OCI-LY3 (cell line): ENCODE measurements around the gene SPRR3.

ENCODE experiments used
- H2AFZ ChIP-seq: fragments of 200-600, 300-600 bp; shearing (Covaris generic); 2 replicates; pipeline ENCODE4 v1.6.0; 2014; ENCODE audit warnings: antibody characterized with exemption, low read depth, low read length
- H3K27ac ChIP-seq: fragments of 200-600, 300-600 bp; sonication (generic); 2 replicates; pipeline ENCODE4 v1.5.1; 2014; ENCODE audit warnings: mild to moderate bottlenecking, low read length, moderate library complexity, mixed read lengths
- H3K27me3 ChIP-seq: fragments of 200-600, 300-600 bp; sonication (generic); 2 replicates; pipeline ENCODE4 v1.6.1; 2014; ENCODE audit warnings: low read depth, low read length, mixed read lengths
- H3K36me3 ChIP-seq: fragments of 200-600, 300-600 bp; sonication (generic); replicated peaks from 2 replicates; pipeline ENCODE3; 2014; ENCODE audit warnings: low read depth, low read length, mixed read lengths
- H3K4me1 ChIP-seq: fragments of 300-600, 200-600 bp; sonication (generic); 2 replicates; pipeline ENCODE4 v1.6.1; 2014; ENCODE audit warnings: low read length, mixed read lengths
- H3K4me2 ChIP-seq: fragments of 200-600, 300-600 bp; sonication (generic); 2 replicates; pipeline ENCODE4 v1.6.1; 2014; ENCODE audit warnings: low read length, mixed read lengths
- H3K4me3 ChIP-seq: fragments of 300-600, 200-600 bp; sonication (generic); 2 replicates; pipeline ENCODE4 v1.5.1; 2014; ENCODE audit warnings: antibody characterized with exemption, mild to moderate bottlenecking, low read length, moderate library complexity
- H3K79me2 ChIP-seq: fragments of 300-600, 200-600 bp; shearing (Covaris generic); 2 replicates; pipeline ENCODE4 v1.6.1; 2014; ENCODE audit warnings: mild to moderate bottlenecking, low read length, mixed read lengths
- H3K9ac ChIP-seq: fragments of 300-600, 200-600 bp; shearing (Covaris generic); 2 replicates; pipeline ENCODE4 v1.6.0; 2014; ENCODE audit warnings: mild to moderate bottlenecking, low read length, moderate library complexity
- H3K9me3 ChIP-seq: fragments of 200-600, 300-600 bp; shearing (Covaris generic); 2 replicates; pipeline ENCODE4 v1.6.1; 2014; ENCODE audit warnings: low read length, mixed read lengths; ENCODE audit not compliant: insufficient read depth
- H4K20me1 ChIP-seq: fragments of 200-600, 300-600 bp; sonication (generic); 2 replicates; pipeline ENCODE4 v1.6.1; 2016; ENCODE audit warnings: low read length, mixed read lengths; ENCODE audit not compliant: insufficient read depth
- CTCF ChIP-seq: fragments of 200-600, 300-600 bp; sonication (generic); IDR thresholded peaks from 2 replicates; pipeline ENCODE4 v1.5.1; 2014; ENCODE audit warnings: antibody characterized with exemption, low read length, low read depth
- EZH2phosphoT487 ChIP-seq: fragments of 200-600 bp; shearing (Covaris generic); IDR thresholded peaks from 2 replicates; pipeline ENCODE4 v1.6.1; 2018; ENCODE audit warnings: antibody characterized with exemption, mixed run types, low read depth

Gene SPRR3, protein sequence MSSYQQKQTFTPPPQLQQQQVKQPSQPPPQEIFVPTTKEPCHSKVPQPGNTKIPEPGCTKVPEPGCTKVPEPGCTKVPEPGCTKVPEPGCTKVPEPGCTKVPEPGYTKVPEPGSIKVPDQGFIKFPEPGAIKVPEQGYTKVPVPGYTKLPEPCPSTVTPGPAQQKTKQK

GRCh38 chr1:153001382-153001781 is at the start of gene SPRR3:
Gene SPRR3, plus strand, starts transcription at chr1:153001749. Its CDS starts 1,272 bp downstream, at chr1:153003021.
- Histone ChIP-seq H3K4me1 (no peaks in the 10 kb centered on the region), H3K79me2 (no peaks in the 10 kb centered on the region), H2AFZ (no peak within 1 kb of the TSS), H3K4me2 (no peak within 1 kb of the TSS), H4K20me1 (no peaks in the 10 kb centered on the region), H3K27ac (no peak within 1 kb of the TSS), H3K27me3 (peaks cover 47% of the 10 kb centered on the region), H3K9ac (no peak within 1 kb of the TSS), H3K9me3 (no peaks in the 10 kb centered on the region), H3K4me3 (no peak within 1 kb of the TSS), H3K36me3 (no peaks in the 10 kb centered on the region)
- no peak for TF ChIP-seq EZH2phosphoT487
- no peak for TF ChIP-seq CTCF

DNA sequence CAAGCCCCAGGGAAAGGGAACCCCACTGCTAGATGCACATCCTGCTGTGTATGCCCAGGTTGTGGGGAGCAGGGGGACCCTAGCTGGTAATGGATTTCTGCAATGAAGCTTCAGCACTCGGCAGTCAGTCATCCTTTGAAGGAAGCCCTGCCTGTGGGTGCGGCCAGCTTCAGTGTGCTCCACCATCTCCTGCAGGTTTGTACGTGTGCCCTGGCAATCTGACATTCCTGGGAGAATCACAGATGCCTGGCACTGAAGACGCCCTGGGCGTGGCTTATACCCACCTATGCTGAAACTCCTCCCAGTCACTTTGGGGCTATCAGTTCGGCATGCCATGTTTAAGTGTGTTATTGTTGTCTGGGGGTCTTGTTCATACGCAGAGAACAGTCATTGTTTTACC is 47.8 kb upstream of the SPRR3 start:
- H3K36me3 ChIP-seq, result no peaks in the 10 kb centered on the region
- no peak overlapping the region for H2AFZ ChIP-seq
- no peaks in the 10 kb centered on the region for H3K4me1 ChIP-seq
- no peaks in the 10 kb centered on the region for H3K79me2 ChIP-seq
- no peak overlapping the region for H3K9ac ChIP-seq
- H3K4me2 ChIP-seq, result no peak overlapping the region
- H3K9me3 ChIP-seq, result no peaks in the 10 kb centered on the region
- H4K20me1 ChIP-seq, result no peaks in the 10 kb centered on the region
- no peak overlapping the region for H3K27ac ChIP-seq
- no peak overlapping the region for H3K4me3 ChIP-seq
- H3K27me3 ChIP-seq, result peaks cover 64% of the 10 kb centered on the region
- no peak for TF ChIP-seq CTCF
- TF ChIP-seq EZH2phosphoT487, result no peak

DNA sequence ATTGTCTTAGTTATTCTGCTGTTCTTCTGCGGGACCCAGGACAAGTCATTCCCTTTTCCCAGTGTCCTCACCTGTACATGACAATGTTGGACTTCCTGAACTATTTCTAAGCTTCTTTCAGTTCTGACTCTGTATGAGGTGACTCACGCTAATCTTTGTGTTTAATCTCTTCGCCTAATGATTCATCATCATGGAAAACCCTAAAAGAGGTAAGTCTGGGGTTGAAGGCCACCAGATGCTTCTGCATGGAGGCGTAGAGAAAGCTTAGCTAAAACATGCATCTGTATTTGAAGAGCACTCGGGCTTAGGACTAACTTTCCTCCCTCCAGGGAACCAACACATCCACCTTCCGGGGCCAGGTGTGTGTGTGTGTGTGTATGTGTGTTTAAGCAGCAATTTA is 47.1 kb upstream of the SPRR3 start:
- H3K27me3 ChIP-seq, result peaks cover 71% of the 10 kb centered on the region
- H3K36me3 ChIP-seq, result no peaks in the 10 kb centered on the region
- no peak overlapping the region for H3K9ac ChIP-seq
- no peak overlapping the region for H2AFZ ChIP-seq
- no peak for TF ChIP-seq EZH2phosphoT487
- TF ChIP-seq CTCF, result no peak
- H3K9me3 ChIP-seq, result no peaks in the 10 kb centered on the region
- H3K4me1 ChIP-seq, result no peaks in the 10 kb centered on the region
- no peak overlapping the region for H3K4me3 ChIP-seq
- H3K27ac ChIP-seq, result no peak overlapping the region
- no peaks in the 10 kb centered on the region for H4K20me1 ChIP-seq
- H3K79me2 ChIP-seq, result no peaks in the 10 kb centered on the region
- H3K4me2 ChIP-seq, result no peak overlapping the region

GRCh38 chr1:152957561-152957960 is 44.0 kb upstream of the SPRR3 start:
- Histone ChIP-seq H3K9me3 (no peaks in the 10 kb centered on the region), H3K9ac (no peak overlapping the region), H3K4me2 (no peak overlapping the region), H3K79me2 (no peaks in the 10 kb centered on the region), H3K4me3 (no peak overlapping the region), H4K20me1 (no peaks in the 10 kb centered on the region), H3K36me3 (no peaks in the 10 kb centered on the region), H2AFZ (no peak overlapping the region), H3K4me1 (peaks cover 7% of the 10 kb centered on the region), H3K27me3 (peaks cover 53% of the 10 kb centered on the region), H3K27ac (no peak overlapping the region)
- no peak for TF ChIP-seq CTCF
- no peak for TF ChIP-seq EZH2phosphoT487
